ENCODE measurements around the gene ERC1.
"Not testable (repeated sequence)": the region's sequence is repeated elsewhere in the genome, so short reads cannot be mapped to it uniquely, and the experiment has no call there.

The ERC1 gene

GRCh38 chr12:1022032-1022970 lies 31.3 kb downstream of the ERC1 start:
- no peak for DNase-seq (ENCODE audit: low read depth in 2 of 2)

GRCh38 chr12:1030779-1031178 lies 39.8 kb downstream of the ERC1 start:
- DNase-seq (ENCODE audit: low read depth in 2 of 2), result no peak

GRCh38 chr12:1034243-1034642 lies 43.2 kb downstream of the ERC1 start:
- no peak for DNase-seq (ENCODE audit: low read depth in 2 of 2)

- no peak for DNase-seq (ENCODE audit: low read depth in 2 of 2)
Measured at GRCh38 chr12:1034751-1035457, 43.9 kb downstream of the ERC1 start.

GRCh38 chr12:1041478-1041877 lies 50.5 kb downstream of the ERC1 start:
- DNase-seq (ENCODE audit: low read depth in 2 of 2), result no peak

- DNase-seq (ENCODE audit: low read depth in 2 of 2), result no peak
Measured at GRCh38 chr12:1044199-1044598, 53.2 kb downstream of the ERC1 start.

GRCh38 chr12:1044696-1045095 lies 53.7 kb downstream of the ERC1 start:
- no peak for DNase-seq (ENCODE audit: low read depth in 2 of 2)

- no peak for DNase-seq (ENCODE audit: low read depth in 2 of 2)
Measured at GRCh38 chr12:1046727-1047126, 55.7 kb downstream of the ERC1 start.

GRCh38 chr12:1047898-1048660 lies 57.1 kb downstream of the ERC1 start:
- no peak for DNase-seq (ENCODE audit: low read depth in 2 of 2)

- no peak for DNase-seq (ENCODE audit: low read depth in 2 of 2)
Measured at GRCh38 chr12:1050059-1050707, 59.2 kb downstream of the ERC1 start.

- DNase-seq (ENCODE audit: low read depth in 2 of 2), result not testable (repeated sequence)
Measured at GRCh38 chr12:1051672-1052071, 60.6 kb downstream of the ERC1 start.

GRCh38 chr12:1053690-1054089 lies 62.7 kb downstream of the ERC1 start:
- no peak for DNase-seq (ENCODE audit: low read depth in 2 of 2)

GRCh38 chr12:1054117-1054870 lies 63.3 kb downstream of the ERC1 start:
- DNase-seq (ENCODE audit: low read depth in 2 of 2), result no peak

- no peak for DNase-seq (ENCODE audit: low read depth in 2 of 2)
Measured at GRCh38 chr12:1056390-1056789, 65.4 kb downstream of the ERC1 start.

GRCh38 chr12:1058423-1058822 lies 67.4 kb downstream of the ERC1 start:
- no peak for DNase-seq (ENCODE audit: low read depth in 2 of 2)

- DNase-seq (ENCODE audit: low read depth in 2 of 2), result no peak
Measured at GRCh38 chr12:1059162-1059561, 68.1 kb downstream of the ERC1 start.

- DNase-seq (ENCODE audit: low read depth in 2 of 2), result no peak
Measured at GRCh38 chr12:1063852-1064251, 72.8 kb downstream of the ERC1 start.

- no peak for DNase-seq (ENCODE audit: low read depth in 2 of 2)
Measured at GRCh38 chr12:1064317-1064716, 73.3 kb downstream of the ERC1 start.

GRCh38 chr12:1065629-1066028 lies 74.6 kb downstream of the ERC1 start:
- DNase-seq (ENCODE audit: low read depth in 2 of 2), result no peak

- DNase-seq (ENCODE audit: low read depth in 2 of 2), result no peak
Measured at GRCh38 chr12:1069846-1070245, 78.8 kb downstream of the ERC1 start.

- no peak for DNase-seq (ENCODE audit: low read depth in 2 of 2)
Measured at GRCh38 chr12:1071182-1071581, 80.2 kb downstream of the ERC1 start.
